CD4-positive, alpha-beta T cell treated with Interleukin-4 for 4 hours (primary cell): ENCODE data around the gene KCNQ1OT1.

Experiments
- DNase-seq: peaks from one replicate; pipeline ENCODE4 v3.0.0-alpha.2; 2020

KCNQ1OT1 gene

GRCh38 chr11:2685566-2686359, 14.0 kb downstream of the KCNQ1OT1 start:
- no peak for DNase-seq

DNA sequence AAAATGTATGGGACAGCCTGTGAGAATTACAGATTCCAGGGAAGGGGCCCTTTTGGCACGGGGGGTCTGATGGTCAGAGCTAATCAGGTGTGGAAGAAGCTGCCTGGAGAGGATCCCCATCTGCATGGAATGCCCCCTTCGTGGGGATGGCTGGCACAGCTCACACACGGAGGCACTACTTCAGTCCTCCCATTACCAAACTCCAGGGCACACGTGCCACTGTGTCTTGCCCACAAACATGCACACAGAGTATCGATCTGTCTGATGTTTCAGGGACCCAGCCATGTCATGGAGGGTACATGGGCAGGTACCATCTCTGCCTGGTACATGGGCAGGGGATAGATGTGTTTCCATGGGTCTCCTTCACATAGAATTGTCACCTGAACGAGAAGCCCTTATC, 14.7 kb downstream of the KCNQ1OT1 start:
- no peak for DNase-seq

- no peak for DNase-seq
Observed at GRCh38 chr11:2684581-2684980, 15.2 kb downstream of the KCNQ1OT1 start.

DNA sequence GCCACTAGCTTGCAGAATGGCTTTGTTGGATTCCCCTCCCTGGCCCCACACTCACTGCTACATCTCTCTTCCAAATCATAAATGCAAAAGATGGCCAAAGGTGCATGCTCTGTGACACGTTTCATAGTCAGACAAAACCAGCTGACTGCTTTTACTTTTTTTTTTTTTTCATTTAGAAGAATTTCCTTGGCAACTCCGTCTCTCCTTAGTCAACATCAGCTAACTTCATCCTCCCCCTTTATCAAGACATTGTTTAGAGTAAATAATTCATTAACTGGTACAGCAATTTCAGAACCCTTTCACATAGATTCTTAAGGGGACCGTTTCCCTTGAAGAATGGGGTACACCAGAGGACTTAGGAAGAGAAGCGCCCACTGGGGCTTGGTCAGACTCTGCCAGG, 16.0 kb downstream of the KCNQ1OT1 start:
- no peak for DNase-seq

DNA sequence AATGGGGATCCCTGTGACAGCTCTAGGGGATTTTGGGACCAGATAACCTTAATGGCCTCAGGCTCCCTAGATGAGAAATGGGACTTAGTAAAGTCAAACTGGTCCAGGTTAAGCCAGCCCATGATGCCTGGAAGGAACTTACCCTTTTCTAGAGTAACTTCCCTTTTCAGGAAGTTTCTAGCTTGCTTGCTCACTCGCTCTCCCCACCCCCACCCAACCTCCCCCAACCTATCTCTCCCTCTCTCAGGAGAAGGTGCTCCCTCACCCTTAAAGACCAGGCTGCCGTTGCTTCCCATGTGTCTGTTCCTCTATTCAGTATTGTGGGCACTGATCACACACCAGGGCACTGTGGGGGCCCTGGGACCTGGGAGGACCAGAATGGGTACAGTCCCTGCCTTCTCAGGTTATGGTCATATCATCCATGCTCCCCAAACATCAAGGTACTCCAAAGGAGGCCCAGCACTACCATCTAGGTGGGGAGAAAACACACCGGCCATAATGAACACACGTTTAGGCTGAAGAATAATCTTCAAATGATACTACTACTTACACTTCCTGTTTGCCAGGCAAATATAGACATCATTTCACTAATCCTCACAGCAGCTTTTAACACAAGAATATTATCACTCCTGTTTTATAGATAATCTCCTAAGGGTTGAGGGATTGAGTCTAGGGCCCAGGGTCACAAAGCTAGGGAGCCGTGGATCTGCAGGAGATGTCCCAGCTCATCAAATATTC, 18.2 kb downstream of the KCNQ1OT1 start:
- no peak for DNase-seq

DNA sequence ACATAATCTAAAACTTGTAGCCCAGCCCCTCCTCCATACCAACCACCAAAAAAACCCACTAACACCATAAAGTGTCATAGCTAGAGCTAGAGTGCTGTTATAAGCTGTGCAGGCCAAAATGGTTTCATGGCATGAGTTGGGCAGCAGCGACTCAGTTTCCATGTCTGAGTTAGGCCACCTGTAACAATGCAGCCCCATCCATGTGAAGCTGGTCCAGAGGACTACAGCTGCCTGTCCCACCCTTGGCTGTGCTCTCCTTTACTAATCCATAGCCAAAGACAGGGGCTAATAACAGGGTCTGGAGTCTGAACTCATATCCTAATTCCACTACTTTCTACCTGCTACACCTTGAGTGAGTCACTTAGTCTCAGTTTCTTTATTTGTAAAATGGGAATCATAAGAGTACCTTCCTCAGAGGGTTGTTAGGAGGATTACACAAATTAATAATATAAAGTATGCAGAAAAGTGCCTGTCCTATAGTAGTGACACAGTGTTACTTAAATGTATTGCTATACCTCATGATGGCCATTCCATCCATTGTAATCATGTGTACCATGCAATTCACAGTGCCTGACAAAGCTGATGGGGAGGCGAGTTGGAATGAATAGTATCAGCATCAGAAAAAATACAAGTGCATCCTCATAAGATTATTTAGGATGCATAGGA, 20.6 kb downstream of the KCNQ1OT1 start:
- no peak for DNase-seq

DNA sequence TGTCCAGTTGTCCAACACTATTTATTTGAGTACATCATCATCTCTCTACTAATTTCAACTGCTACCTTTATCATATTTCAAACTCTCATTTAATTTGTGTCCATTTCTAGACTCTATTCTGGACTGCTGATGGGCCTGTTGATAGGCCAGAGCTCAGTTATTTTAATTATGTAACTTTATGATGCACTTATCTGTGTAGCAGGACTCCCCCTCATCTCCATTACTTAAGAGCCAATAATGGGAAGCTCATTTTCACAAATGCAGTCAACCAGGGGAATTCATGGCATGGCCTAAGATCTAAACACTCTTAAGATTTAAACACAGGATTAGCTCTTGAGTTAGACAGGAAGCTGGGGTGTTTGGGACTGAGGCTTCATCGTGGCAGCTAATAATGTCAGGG, 21.4 kb downstream of the KCNQ1OT1 start:
- DNase-seq, result no peak

GRCh38 chr11:2677127-2677526, 22.7 kb downstream of the KCNQ1OT1 start:
- DNase-seq, result no peak

DNA sequence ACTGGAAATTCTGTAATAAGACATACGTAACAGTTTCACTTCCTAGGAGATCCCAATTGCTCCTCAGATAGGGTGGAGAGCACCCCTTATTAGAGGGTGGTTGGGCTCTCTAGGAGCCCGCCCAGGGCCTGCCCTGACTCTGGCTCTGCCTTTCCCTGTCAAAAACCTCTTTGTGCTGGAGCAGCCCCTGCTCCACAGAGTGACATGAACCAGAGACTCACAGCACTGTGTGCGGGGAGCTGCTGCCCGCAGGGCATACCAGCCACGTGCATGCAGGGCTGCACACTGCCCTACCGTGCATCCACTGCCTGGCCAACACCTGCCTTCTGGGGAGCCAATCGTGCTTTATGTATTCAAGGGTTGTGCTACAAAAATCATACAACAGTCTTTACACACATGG, 24.3 kb downstream of the KCNQ1OT1 start:
- no peak for DNase-seq

- DNase-seq, result no peak
Observed at GRCh38 chr11:2674658-2675131, 25.1 kb downstream of the KCNQ1OT1 start.

GRCh38 chr11:2673871-2674471, 25.8 kb downstream of the KCNQ1OT1 start:
- no peak for DNase-seq

DNA sequence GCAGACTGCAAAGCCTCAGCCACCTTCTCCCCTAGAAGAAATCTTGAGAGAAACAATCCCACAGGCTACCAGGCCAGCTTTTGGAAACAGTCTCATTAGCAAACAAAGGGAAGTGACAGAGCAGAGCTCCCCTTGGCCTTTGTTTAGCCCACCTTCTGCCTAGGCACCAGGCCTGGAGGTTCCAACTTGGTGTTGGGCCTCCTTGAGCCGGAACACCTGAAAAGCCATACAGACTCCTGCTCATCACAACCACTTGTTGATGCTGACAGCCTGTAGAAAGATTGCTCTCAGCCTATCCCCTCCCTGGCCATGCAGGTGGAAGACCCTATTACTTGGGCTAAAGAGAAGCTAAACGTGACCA, 26.6 kb downstream of the KCNQ1OT1 start:
- DNase-seq, result no peak

DNA sequence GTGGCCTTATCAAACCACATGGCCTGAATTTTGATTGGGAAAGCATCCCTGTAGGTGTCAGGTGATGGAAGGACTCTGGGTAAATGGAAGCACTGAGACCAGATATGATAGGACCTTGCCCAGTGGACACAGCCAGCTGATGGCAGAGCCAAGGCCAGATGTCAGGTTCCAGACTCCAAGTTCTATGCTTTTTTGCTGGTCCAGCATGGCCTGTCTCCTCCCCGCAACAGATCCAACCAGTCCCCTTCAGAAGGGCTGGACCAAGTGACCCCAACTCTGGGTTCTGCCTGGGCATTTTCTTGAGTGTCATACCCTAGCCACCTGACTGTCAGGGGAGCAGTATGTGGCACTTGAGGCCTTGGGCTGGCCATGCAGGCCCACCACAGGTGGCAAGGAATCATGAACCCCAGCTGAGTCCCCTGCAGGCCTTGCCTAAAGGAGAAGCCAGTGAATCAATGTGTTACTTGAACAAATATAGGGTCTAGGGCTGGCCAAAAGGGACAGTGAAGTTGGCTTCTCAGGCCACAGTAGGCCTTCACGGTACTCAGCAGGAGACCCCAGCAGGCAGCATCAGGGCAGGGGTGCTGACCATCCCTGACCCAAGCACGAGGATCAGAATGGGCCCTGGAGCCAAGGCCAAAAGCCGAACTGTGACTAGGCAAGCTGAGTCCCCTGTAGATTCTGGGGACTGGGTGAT, 27.1 kb downstream of the KCNQ1OT1 start:
- no peak for DNase-seq

DNA sequence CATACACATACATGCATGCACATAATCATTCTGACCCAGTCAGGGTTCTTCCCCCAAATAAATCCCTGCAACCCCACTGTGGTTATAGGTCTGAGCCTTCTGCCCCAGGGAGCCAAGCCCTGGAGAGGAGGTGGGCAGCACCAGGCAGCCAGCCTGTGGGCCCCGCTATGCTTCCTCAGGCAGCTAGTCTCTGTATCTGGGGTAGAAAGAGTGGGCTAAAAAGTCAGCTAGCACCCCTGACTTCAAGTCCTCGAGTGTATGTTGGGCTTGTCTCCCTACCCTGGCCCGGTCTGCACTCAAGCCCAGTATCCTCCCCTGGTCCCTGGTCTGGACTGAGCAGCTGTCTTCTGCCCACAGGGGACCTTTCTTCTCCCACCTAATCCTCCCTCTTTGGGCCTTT, 28.0 kb downstream of the KCNQ1OT1 start:
- no peak for DNase-seq

DNA sequence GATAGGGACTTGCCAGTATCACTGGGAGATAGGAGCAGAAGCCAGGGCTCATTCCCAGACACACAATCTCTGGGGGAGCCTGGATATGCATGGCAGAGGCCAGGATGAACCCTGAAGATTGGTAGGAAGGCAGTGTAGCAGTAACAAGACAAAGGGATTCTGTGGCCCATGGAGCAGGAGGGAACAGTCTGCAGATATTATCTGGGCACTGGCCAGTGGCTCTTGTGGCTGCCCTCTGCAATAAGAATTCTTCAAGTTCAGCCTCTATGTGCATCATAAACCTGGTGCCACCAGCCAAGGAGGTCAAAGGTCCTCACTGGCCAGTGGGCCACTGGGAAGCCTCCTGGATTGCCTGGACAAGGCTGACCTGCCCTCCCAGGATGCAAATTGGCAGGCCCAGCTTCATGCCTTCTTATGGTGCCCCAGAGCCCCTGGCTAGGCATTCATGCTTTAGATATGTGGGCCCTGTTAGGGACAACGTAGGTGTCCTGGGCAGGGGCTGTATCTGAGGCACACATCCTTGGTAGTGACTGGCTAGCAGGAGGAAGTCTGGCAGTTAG, 29.2 kb downstream of the KCNQ1OT1 start:
- DNase-seq, result no peak

DNA sequence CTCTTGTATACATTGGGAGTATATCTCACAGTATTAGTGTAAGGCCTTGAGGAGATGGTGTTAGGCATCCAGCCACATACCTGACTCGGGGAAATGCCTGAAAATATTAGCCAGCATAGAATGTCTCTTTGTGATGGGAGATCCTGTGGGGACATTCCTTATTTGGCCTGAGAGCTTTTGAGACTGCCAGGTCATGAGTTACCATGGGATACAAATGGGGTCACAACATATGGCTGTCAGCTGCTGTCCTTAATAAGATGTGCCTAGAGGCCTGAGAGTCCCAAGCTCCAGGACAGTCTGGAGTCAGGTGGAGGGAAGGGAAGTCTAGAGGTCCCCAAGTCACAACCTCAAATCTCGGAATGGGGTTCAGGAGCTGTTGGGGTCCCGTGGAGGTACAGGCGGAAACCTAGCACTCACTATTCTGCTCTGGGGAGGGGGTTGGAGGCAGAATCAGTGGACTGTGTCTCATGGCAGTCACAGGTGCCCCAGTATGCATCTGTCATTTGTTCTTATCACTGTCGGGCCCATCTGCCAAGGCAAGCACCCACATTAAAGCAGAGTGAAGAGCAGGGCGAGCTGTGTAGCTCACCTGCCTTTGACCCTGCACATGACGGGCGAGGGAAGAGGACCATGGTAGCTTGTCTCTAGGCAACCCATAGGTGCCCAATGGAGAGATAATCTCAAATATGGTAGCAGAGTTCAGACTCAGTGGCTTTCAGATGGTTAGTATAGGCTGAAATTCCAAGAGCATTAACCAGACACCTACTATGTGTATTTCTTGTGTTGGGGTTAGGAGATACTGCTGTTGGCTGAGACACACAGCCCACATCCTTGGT, 29.9 kb downstream of the KCNQ1OT1 start:
- no peak for DNase-seq

DNA sequence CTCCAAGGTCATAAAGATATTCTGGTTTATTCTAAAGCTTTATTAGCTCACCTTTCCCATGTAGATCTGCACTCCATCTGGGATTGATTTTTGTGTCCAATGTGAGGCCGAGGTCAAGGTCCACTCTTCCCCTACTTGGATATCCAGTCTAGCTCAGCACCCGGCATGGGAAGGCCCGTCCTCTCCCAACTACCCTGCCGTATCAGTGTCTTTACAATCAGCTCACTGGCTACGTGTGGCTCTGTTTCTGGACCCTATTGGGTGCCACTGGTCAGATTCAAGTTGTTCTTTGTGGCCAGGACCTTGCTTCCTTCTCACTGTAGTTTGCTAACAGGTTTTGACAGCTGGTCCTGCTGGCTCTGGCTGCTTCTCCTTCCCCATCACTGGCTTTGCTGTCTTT, 30.9 kb downstream of the KCNQ1OT1 start:
- DNase-seq, result no peak

DNA sequence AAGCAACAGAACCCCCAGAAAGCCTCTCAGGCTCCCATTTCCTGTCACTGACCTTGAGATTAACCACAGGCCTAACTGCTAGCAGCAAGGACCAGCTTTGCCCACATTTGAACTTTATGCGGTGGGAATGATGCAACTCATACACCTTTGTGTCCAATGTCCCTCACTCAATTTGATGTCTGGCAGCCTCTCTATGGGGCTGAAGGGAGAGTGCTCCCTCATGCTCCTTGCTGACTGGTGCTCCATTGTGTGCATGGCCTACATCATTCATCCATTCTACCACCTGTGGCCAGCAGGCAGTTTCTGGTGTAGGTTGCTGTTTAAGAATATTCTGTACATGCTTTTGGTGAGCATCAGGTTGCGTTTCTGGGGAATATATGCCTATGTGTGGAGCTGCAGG, 31.9 kb downstream of the KCNQ1OT1 start:
- no peak for DNase-seq

DNA sequence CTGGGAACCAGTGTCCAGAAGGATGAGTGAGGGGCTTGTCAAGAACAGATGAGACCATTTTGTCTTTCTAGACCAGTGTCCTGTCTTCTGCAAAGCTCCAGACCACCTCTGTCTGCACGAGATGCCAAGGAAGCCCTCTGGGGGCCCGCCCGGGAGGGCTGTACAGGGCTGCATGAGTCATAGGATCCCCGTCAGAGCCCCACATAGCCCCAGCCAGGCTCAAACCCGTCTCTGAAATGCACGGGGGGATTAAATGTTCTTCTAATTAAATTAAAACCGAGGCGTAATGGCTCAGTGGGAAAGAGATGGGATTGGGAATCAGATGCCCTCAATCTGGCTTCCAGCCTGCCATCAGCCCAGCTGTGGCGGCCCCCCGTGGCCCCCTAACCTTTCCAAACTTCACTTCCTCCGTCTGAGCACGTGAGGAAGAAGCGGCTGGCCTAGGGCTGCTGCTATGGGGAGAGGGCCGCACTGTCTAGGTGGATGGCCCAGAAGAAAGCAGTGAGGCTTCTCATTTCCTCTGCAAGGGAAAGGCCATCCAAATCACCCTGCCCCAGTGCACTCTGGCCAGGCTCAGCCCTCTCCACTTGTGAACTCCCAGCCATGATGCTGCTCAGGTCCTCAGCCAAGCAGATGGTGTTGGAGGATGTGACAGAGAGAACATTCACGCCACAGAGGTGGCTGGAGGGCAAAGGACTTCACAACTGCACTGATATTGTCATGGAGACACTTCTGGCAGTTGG, 32.8 kb downstream of the KCNQ1OT1 start:
- no peak for DNase-seq

DNA sequence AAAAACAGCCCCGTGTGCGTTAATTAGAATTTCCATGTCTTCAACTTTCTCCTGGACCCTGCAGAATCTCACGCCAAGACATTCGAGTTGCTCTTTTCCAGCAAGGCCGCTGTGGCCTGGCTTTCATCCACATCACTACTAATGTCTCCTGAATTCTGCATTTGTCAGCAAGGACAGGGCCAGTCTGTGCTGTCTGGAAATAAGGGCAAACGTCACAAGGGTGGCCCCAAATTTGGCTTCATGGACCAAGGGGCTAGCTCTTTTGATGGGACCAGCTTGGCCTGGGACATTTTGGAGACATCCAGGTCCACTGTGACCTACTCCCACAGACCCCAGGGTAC, 33.4 kb downstream of the KCNQ1OT1 start:
- no peak for DNase-seq
